HepG2 (cell line): Measurements from ENCODE around the gene VTN. TPM values are rescaled to one million over a fixed set of nuclear protein-coding genes. Genes with fewer than 3 reads are reported as not detected.
A peak's percentile ranks its signal among the peaks of the same experiment; 100 is the strongest.

ENCODE experiments used
- CCDC6 ChIP-seq: sonication (generic); formaldehyde crosslinking; IDR thresholded peaks from 2 replicates; pipeline ENCODE4 v1.8.1; 2022; ENCODE audit warnings: mild to moderate bottlenecking, missing genetic modification reagents, moderate library complexity
- GABPB1 ChIP-seq: IDR thresholded peaks from 2 replicates; pipeline ENCODE4 v1.6.1; 2016; ENCODE audit warnings: mild to moderate bottlenecking, missing genetic modification reagents, moderate library complexity, missing compliant biosample characterization
- HHEX ChIP-seq: IDR thresholded peaks from 2 replicates; pipeline ENCODE4 v1.6.1; 2016; ENCODE audit warnings: control low read depth
- TSC22D2 ChIP-seq: sonication (generic); formaldehyde crosslinking; IDR thresholded peaks from 2 replicates; pipeline ENCODE4 v1.5.1; 2020; ENCODE audit warnings: missing genetic modification reagents, mild to moderate bottlenecking, borderline replicate concordance
- ZNF160 ChIP-seq: sonication (generic); formaldehyde crosslinking; IDR thresholded peaks from 2 replicates; pipeline ENCODE4 v1.8.0; 2022; ENCODE audit warnings: mild to moderate bottlenecking, inconsistent platforms, missing genetic modification reagents
- ZNF552 ChIP-seq: sonication (generic); formaldehyde crosslinking; IDR thresholded peaks from 2 replicates; pipeline ENCODE4 v1.9.0; 2022; ENCODE audit warnings: missing genetic modification reagents, mild to moderate bottlenecking, borderline replicate concordance
- ZNF660 ChIP-seq: sonication (generic); formaldehyde crosslinking; IDR thresholded peaks from 2 replicates; pipeline ENCODE4 v1.5.1; 2020; ENCODE audit warnings: mild to moderate bottlenecking, low read depth, missing genetic modification reagents, borderline replicate concordance
- polyA plus RNA-seq, 8 experiments: library from polyadenylated mRNA; depleted of rRNA in 3 of 8; stranded (reverse) in 7 of 8; unstranded in 1 of 8; fragments of >200 nt; fragmentation: Illumina TruSeq in 4 of 8; extraction: Trizol in 4 of 8; gene quantifications; 2 replicates each; pipeline versions ENCODE4 v1.2.1 to v1.2.3, GENCODE V29; 2011 to 2016; ENCODE audit warnings: low read depth in 4 of 8, missing spikeins in 1 of 8, mixed read lengths in 1 of 8; ENCODE audit not compliant: insufficient read depth in 1 of 8
- total RNA-seq, 5 experiments: library from RNA; depleted of rRNA; stranded (reverse); fragments of >200 nt; fragmentation: Illumina TruSeq; extraction: Trizol; gene quantifications; 2 replicates each; pipeline ENCODE4 v1.2.3, GENCODE V29; 2016; ENCODE audit warnings: low read depth in 1 of 5
- TF ChIP-seq, protein P1 (sequence below), 2 experiments: sonication (generic) in 1 of 2; formaldehyde crosslinking in 1 of 2; IDR thresholded peaks; 2 replicates each; pipeline versions ENCODE4 v1.4.0 to v1.6.1; 2016 to 2020; ENCODE audit warnings: borderline replicate concordance in 1 of 2, low read depth in 1 of 2, mild to moderate bottlenecking in 1 of 2, missing genetic modification reagents in 1 of 2
- TF ChIP-seq, protein P2 (sequence below): sonication (generic); formaldehyde crosslinking; IDR thresholded peaks from 2 replicates; pipeline ENCODE4 v1.8.0; 2022; ENCODE audit warnings: mild to moderate bottlenecking, missing genetic modification reagents
- TF ChIP-seq, protein P3 (sequence below): sonication (generic); formaldehyde crosslinking; IDR thresholded peaks from 2 replicates; pipeline ENCODE4 v1.4.0; 2020; ENCODE audit warnings: mild to moderate bottlenecking, missing genetic modification reagents
- TF ChIP-seq, protein P4 (sequence below): IDR thresholded peaks from 2 replicates; pipeline ENCODE4 v1.6.1; 2016; ENCODE audit warnings: missing biosample characterization, missing genetic modification reagents, low read depth
- TF ChIP-seq, protein P5 (sequence below): sonication (generic); formaldehyde crosslinking; IDR thresholded peaks from 2 replicates; pipeline ENCODE4 v1.4.0; 2020; ENCODE audit warnings: missing genetic modification reagents, borderline replicate concordance
- TF ChIP-seq, protein P6 (sequence below): sonication (generic); formaldehyde crosslinking; IDR thresholded peaks from 2 replicates; pipeline ENCODE4 v1.4.0; 2020; ENCODE audit warnings: missing genetic modification reagents, mild to moderate bottlenecking, borderline replicate concordance

VTN gene
- total and polyA plus RNA-seq, 2 of the 13 experiments (the other 11 are each of a cell fraction or from before 2014, with no cell fraction given) = 108 to 131 TPM

DNA sequence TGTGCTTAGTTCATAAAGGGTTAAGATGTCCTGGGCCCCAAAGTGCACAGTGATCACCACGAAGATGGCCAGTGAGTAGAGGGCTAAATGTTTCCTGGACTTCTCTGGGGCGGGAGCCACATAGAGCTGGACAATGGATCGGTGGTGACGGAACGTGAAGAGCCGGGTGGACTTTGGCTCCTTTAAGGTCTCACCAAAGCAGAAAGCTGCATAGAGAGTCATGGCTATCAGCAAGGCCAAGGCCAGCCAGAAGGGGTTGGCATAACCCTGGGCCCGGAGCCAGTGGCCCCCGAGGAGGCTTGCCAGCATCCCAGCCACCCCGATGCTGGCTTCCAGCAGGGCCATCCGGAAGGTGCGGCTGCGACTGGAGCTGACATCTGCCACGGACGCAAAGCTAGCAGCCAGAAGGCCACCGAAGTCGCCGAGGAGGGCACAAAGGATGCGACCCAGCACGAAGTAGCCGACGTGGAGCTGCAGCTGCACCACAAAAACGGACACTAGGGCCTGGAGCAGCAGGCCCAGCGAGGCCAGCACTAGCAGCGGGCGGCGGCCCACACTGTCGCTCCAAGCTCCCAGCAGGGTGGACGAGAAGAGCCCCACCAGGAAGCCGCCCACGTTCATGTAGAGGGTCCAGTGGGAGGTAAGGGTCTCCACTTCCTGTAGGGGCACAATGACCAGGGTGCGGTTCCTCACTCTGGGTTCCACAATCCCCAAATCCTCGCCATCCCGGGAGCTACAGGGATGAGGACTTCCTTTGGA, 34.9 kb upstream of the VTN start (continued):
- TF ChIP-seq, protein P1, sequence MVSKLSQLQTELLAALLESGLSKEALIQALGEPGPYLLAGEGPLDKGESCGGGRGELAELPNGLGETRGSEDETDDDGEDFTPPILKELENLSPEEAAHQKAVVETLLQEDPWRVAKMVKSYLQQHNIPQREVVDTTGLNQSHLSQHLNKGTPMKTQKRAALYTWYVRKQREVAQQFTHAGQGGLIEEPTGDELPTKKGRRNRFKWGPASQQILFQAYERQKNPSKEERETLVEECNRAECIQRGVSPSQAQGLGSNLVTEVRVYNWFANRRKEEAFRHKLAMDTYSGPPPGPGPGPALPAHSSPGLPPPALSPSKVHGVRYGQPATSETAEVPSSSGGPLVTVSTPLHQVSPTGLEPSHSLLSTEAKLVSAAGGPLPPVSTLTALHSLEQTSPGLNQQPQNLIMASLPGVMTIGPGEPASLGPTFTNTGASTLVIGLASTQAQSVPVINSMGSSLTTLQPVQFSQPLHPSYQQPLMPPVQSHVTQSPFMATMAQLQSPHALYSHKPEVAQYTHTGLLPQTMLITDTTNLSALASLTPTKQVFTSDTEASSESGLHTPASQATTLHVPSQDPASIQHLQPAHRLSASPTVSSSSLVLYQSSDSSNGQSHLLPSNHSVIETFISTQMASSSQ (IDR thresholded peaks at IDR 0.05; ENCODE audit: low read depth) = no peak
- TF ChIP-seq, protein P1 (CRISPR knock-in tag; IDR thresholded peaks at IDR 0.05; ENCODE audit: borderline replicate concordance) = no peak
- TF ChIP-seq ZNF160 (CRISPR knock-in tag) (no peak), GABPB1 (CRISPR knock-in tag) (peak; percentile 58), TSC22D2 (CRISPR knock-in tag) (no peak), ZNF552 (CRISPR knock-in tag) (no peak; the same call in 1 of the 2 replicates), CCDC6 (CRISPR knock-in tag) (0 out of 2 replicates have a peak, but pooled peaks have one; percentile 71), HHEX (CRISPR knock-in tag) (0 out of 2 replicates have a peak, but pooled peaks have one; percentile 36), ZNF660 (CRISPR knock-in tag) (no peak)
- TF ChIP-seq, protein P2, sequence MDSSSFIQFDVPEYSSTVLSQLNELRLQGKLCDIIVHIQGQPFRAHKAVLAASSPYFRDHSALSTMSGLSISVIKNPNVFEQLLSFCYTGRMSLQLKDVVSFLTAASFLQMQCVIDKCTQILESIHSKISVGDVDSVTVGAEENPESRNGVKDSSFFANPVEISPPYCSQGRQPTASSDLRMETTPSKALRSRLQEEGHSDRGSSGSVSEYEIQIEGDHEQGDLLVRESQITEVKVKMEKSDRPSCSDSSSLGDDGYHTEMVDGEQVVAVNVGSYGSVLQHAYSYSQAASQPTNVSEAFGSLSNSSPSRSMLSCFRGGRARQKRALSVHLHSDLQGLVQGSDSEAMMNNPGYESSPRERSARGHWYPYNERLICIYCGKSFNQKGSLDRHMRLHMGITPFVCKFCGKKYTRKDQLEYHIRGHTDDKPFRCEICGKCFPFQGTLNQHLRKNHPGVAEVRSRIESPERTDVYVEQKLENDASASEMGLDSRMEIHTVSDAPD (CRISPR knock-in tag) = 0 out of 2 replicates have a peak, but pooled peaks have one; percentile 26
- TF ChIP-seq, protein P3, sequence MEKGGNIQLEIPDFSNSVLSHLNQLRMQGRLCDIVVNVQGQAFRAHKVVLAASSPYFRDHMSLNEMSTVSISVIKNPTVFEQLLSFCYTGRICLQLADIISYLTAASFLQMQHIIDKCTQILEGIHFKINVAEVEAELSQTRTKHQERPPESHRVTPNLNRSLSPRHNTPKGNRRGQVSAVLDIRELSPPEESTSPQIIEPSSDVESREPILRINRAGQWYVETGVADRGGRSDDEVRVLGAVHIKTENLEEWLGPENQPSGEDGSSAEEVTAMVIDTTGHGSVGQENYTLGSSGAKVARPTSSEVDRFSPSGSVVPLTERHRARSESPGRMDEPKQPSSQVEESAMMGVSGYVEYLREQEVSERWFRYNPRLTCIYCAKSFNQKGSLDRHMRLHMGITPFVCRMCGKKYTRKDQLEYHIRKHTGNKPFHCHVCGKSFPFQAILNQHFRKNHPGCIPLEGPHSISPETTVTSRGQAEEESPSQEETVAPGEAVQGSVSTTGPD = peak; percentile 74; the same call in 1 of the 2 replicates
- TF ChIP-seq, protein P4, sequence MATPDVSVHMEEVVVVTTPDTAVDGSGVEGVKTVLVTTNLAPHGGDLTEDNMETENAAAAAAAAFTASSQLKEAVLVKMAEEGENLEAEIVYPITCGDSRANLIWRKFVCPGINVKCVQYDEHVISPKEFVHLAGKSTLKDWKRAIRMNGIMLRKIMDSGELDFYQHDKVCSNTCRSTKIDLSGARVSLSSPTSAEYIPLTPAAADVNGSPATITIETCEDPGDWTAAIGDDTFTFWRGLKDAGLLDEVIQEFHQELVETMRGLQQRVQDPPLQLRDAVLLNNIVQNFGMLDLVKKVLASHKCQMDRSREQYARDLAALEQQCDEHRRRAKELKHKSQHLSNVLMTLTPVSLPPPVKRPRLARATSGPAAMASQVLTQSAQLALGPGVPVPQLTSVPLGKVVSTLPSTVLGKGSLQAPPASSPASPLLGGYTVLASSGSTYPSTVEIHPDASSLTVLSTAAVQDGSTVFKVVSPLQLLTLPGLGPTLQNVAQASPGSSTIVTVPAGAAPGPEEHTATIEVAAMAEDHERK (CRISPR knock-in tag) = no peak
- TF ChIP-seq, protein P5, sequence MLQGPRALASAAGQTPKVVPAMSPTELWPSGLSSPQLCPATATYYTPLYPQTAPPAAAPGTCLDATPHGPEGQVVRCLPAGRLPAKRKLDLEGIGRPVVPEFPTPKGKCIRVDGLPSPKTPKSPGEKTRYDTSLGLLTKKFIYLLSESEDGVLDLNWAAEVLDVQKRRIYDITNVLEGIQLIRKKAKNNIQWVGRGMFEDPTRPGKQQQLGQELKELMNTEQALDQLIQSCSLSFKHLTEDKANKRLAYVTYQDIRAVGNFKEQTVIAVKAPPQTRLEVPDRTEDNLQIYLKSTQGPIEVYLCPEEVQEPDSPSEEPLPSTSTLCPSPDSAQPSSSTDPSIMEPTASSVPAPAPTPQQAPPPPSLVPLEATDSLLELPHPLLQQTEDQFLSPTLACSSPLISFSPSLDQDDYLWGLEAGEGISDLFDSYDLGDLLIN = no peak
- TF ChIP-seq, protein P6, sequence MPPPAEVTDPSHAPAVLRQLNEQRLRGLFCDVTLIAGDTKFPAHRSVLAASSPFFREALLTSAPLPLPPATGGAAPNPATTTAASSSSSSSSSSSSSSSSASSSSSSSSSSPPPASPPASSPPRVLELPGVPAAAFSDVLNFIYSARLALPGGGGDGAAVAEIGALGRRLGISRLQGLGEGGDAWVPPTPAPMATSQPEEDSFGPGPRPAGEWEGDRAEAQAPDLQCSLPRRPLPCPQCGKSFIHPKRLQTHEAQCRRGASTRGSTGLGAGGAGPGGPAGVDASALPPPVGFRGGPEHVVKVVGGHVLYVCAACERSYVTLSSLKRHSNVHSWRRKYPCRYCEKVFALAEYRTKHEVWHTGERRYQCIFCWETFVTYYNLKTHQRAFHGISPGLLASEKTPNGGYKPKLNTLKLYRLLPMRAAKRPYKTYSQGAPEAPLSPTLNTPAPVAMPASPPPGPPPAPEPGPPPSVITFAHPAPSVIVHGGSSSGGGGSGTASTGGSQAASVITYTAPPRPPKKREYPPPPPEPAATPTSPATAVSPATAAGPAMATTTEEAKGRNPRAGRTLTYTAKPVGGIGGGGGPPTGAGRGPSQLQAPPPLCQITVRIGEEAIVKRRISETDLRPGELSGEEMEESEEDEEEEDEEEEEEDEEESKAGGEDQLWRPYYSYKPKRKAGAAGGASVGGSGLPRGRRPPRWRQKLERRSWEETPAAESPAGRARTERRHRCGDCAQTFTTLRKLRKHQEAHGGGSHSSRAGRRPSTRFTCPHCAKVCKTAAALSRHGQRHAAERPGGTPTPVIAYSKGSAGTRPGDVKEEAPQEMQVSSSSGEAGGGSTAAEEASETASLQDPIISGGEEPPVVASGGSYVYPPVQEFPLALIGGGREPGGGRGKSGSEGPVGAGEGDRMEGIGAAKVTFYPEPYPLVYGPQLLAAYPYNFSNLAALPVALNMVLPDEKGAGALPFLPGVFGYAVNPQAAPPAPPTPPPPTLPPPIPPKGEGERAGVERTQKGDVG (CRISPR knock-in tag) = peak; percentile 43; the same call in 1 of the 2 replicates
